ENCODE data around the gene AIDA.

GRCh38 chr1:222680080-222680479, 32.2 kb downstream of the AIDA start:
- TF ChIP-seq CTCF (IDR thresholded peaks at IDR 0.05; ENCODE audit: poor library complexity) (no peak), EZH2phosphoT487 (IDR thresholded peaks at IDR 0.05; ENCODE audit: low read depth, severe bottlenecking, unreplicated experiment) (no peak), EZH2 (IDR thresholded peaks at IDR 0.05; ENCODE audit: borderline replicate concordance) (no peak)

All from hepatocyte (in vitro differentiated cells).